HG02870 (cell line): Measurements from ENCODE around the gene CFAP46.
"Not testable (repeated sequence)": the region's sequence is repeated elsewhere in the genome, so short reads cannot be mapped to it uniquely, and the experiment has no call there.

Source experiments
- ATAC-seq: cut with Tn5 transposase; IDR thresholded peaks from one replicate; pipeline ENCODE4 v1.9.1; 2021; ENCODE audit warnings: mild to moderate bottlenecking, moderate library complexity; ENCODE audit not compliant: unreplicated experiment

The CFAP46 gene

DNA sequence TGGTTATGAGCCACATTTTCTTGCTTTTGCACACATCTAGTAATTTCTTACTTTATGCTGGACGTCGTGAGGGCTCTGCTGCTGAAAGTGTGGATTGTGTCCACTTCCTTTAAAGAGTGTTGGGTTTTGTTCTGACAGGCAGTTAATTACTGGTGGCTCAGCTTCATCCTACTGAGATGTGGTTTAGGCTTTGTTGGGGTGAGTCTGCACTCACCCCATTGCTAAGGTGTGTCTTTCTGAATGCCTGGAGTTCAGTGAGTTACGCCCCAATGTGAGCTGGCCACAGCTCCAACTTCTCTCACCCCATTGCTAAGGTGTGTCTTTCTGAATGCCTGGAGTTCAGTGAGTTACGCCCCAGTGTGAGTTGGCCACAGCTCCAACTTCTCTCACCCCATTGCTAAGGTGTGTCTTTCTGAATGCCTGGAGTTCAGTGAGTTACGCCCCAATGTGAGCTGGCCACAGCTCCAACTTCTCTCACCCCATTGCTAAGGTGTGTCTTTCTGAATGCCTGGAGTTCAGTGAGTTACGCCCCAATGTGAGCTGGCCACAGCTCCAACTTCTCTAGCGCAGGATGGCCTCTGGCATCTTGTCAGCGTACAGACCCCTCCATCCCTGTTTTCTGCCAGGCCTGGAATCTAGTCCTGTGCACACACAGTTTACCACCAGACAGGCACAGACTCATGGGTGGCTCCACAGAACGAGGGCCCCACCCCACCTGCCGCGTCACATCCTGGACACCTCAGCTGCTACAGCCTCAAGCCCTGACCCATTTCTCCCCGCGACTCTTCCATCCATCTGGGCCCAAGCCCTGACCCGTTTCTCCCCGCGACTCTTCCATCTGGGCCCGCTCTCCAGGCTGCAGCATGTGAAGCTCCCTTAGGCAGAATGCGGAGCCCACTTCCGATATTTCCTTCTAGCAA, 39.5 kb downstream of the CFAP46 start:
- not testable (repeated sequence) for ATAC-seq

DNA sequence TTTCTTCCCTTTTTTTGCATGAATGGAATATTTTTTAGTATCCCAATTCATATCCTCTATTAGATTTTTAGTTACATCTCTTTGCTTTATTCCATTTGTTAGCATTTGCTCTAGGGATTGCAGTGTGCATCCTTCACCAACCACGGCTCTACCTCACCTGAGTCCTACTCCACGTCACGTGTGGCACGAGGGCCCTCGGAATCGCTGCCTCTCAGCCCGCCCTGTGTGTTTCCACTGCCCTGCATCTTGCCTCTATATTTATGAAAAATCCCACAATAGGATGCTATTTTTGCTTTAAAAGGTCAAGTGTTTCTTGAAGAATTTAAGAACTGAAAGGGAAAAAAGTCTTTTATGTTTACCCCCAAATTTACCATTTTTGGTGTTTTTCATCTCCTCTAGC, 41.0 kb downstream of the CFAP46 start:
- no peak for ATAC-seq

DNA sequence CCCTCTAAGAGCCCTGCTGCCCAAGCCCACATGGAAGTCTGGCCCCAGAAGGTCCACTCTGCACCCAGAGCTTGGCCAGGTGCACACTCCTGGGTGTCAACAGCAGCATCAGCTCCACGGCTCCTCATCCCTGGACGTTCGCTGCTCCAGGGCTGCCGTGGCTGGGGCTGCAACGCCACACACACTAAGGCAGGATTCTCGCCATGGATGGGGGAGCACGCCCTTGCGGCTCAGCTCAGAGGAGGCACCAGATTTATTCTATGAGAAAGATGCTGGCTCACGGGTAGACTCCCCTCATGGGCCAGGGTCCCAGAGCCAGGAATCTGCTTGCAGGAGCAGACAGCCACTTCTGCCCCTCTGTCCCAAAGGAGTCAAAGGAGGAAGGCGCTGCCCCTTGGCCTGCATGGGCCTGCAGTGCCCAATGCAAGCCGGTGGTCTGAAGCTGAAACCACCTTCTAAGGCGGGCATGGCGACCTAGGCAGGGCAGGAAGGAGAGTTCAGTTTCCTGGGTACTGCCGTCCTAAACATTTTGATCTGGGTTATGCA, 42.1 kb downstream of the CFAP46 start:
- no peak for ATAC-seq

DNA sequence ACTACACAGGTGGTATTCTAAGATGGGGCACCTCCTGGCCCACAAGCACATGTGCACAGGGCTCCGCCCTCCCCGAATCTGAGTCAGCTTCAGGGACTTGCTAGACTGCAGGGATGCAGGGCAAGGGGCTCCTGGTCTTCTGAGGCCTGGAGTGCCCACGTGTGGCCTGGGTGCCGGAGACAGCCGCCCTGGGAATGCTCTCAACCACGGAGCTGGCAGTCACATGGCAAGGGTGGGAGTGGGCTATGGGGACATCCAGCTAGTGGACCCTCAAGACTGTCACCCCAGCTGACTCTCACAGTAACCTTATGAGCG, 42.7 kb downstream of the CFAP46 start:
- ATAC-seq: no peak

DNA sequence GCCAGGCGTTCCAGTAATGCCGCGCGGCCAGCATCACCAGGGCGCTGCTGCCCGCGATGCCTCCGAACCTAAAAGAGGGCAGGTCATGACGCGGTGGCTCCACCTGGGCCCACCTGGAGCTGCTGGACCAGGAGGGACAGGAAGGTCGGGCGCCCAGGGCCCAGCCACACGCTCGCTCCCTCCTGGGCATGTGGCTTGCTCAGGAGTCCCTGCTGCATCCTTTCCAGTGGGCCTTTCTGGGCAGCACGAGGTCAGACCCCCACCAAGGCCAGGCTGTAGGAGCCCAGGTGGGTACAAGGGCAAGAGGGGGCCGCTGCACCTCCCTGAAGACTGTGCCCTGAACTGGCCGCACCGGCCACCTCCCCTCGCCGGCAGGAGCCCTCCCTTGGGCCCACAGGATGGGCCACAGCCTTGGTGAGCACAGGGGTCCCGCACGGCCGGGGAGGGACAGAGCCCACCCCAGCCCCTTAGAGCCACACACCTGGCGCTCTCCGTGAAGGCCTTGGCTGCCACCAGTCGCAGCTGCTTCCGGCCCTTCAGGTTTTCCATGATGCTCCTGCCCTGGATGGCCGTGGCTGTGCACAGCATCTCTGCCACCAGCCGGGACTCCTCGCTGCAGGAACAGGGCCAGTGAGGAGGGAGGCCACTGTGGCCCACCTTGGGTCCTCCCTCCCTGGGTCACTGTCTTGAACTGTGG, 43.2 kb downstream of the CFAP46 start:
- ATAC-seq: no peak

DNA sequence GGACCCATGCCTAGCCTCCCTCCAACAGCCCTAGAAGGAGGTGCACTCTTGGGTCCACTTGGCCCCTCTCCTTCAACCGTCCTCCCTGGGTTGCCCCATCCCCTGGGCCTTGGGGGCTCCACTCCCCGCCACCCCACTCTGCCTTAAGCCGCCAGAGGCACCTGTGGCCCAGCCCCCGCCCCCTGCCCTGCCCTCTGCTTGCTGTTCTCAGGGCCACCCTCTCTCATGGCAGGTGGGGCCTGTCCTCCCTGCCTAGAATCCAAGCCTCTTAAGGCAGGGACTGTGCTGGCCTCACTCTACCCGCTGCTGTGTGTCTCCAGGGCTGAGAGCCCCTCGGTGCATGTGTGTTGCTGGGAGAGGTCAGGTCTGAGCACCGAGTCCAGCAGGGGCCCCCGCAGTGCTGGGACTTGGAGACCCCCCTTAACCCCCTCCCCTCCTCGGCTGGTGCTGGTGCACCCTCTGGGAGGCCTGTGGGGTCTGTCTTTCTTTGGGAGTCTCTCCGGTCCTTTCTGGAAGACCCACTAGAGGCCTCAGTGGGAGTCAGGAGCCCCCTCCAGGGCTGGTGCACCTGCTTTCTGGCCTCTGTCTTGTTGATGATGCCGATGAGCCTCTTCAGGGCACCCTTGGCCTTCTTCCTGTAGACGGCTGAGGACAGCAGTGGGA, 43.8 kb downstream of the CFAP46 start:
- ATAC-seq: no peak

DNA sequence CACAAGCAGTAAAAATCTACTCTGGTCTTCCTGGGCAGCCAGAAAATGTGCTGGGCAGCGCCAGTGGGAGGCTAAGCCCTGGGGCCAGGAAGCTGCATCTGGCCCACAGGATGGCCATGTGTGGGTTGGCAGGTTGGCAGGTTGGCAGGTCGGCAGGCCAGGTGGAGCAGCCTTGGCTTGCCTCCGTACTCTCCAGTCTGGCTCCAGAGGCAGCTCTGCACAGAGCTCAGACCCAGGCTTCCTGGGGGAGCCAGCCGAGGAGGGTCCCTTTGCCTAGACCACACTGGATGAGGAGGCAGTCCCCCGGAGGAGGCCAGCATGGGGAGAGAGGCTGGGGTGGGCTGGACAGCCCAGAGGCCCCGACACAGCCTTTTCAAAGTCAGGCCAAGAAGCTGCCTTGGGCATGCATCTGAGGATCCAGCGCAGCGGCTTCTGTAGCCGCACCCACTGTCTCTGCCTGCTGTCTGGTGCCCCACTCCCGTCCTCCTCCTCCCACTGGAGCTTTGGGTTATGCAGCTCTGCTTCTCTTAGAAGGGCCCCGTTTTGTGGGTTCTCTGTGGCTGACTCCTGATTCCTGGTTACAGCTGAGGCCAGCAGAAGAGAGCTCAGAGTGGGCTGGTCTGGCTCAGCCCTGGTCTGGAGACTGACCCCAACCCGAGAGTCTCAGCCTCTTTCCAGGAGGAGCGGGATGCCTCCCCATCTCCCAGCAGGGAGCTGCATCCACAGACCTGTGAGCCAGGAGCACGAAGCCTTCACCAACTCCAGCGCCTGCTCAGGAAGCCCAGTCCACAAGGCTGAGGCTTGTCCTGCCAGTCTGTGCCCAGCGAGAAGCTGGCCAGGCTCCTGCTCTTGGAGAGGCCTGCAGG, 44.6 kb downstream of the CFAP46 start:
- no peak for ATAC-seq

DNA sequence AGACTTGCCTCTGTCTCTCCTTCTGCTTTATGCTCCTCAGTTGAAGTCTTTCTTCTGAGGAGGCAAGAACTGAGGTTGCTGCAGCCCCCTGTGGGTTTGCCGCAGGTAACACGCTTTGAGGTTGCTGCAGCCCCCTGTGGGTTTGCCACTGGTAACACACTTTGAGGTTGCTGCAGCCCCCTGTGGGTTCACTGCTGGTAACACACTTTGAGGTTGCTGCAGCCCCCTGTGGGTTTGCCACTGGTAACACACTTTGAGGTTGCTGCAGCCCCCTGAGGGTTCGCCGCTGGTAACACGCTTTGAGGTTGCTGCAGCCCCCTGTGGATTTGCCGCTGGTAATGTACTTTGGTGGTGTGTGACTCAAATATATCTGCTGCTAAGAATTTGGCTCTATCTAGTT, 48.6 kb downstream of the CFAP46 start:
- ATAC-seq: not testable (repeated sequence)

DNA sequence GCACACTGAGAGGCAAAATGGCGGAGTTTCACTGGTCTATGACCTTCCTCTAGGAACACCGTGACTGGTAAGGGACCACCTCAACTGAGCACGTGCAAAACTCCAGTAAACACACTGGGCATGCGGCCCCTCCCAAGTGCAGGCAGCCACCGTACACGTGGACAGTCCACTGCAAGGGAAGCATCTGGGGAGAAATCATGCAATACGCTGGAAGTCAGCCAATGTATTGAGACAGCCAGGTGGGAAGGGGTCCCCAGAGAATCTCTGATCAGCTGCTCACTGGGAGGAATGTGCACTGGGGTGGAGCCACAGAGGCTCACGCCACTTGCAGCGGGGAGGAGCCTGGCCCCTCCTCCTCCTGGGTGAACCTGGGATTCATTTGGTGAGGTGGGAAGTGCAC, 49.3 kb downstream of the CFAP46 start:
- no peak for ATAC-seq

DNA sequence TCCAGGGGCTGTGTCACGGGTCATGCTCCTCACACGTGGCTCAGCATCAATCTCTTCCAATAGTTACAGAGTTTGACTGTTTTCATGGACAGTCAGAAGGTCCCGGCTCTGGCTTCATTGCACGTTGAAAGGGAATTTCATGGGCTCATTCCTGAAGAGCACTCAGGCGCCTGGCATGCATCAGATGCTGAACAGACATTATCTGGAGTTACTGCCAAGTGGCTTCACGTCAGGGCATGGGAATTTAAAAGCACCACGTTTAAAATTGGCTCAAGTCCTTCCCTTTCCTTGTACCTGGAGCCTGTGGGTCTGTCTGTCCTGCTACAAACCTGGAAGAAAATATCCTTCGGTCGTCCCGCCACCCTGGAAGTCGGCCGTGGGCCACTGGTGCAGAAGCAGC, 50.4 kb downstream of the CFAP46 start:
- ATAC-seq: no peak

DNA sequence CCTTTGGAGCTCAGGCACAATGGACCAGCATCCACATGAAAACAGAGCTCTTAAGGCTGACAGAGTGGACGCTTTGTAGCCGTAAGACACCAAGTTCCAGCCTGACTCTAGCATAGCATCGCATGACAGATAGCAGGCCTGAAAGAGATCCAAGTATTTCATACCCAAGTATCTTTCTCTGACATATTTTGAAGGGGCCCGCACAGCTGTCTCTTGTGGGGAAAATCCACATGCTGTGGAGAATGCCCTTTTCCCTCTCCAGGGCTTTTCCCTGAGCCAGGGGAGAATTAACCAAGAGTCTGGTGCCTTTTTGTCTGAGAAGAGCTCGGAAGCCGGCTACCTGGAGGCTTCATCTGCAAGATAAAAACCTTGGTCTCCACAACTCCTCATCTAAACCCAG, 51.0 kb downstream of the CFAP46 start:
- no peak for ATAC-seq

DNA sequence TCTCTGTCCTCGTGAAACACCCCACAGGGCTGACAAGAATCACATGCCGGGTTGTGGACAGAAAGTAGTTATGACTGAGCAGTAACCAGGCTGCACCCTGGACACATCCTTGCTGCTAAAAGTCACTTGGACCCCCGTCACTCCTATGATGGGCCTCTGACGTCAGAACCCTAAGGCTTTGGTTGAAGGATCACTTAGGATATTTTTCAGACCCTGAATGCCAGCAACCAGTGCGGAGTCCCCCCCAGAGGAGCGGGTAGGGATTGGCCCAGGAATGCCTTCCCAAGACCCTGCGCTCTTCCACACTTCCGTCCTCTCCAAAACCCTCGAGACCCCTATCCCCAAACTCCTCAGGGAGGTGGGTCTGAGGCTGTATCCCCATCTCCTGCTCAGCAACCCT, 52.1 kb downstream of the CFAP46 start:
- no peak for ATAC-seq

DNA sequence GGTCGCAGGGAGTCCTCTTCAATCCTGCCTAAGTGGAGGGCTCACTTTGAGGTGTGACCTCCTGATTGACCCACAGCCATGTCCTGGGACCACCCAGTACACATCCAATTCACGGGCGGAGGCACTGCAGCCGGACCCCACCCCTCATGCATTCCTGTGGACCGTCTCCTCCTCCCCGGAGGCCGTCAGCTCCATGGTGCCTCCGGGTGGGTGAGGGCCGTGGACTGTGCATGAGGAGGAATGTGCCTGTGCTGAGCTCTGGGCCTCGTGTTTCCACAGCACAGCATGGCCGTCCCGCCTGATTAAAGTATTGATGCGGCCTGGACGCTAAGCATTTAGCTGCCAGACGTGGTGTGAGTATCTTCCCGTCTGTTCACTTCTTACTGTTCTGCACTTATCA, 52.8 kb downstream of the CFAP46 start:
- no peak for ATAC-seq

DNA sequence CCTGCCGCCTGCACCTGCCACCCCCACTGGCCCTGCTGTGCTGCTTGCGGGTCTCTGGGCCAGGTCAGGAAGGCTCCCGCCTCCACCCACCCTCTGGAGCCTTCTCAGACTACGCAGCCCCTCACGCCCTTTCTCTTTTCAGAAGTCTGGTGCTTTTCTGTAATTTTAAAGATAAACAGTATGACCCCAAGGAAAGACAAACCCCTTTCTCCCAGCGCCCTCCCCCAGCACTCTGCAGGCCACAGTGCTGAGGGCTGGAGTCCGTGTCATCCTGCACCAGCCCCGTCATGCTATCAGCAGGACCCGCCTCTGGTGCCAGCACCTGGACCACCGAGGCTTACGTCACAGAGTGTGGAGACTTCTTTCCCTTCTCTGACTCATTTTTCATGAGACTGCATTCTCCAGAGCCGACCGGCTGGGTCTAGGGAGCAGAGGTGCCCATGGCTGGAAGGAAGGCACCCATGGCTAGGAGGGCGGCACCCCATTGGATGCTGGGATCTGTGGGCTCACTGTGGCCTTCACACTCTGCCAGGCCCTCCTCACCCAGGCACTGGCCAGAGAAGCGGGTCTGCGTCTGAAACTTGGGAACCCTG, 53.4 kb downstream of the CFAP46 start:
- no peak for ATAC-seq

DNA sequence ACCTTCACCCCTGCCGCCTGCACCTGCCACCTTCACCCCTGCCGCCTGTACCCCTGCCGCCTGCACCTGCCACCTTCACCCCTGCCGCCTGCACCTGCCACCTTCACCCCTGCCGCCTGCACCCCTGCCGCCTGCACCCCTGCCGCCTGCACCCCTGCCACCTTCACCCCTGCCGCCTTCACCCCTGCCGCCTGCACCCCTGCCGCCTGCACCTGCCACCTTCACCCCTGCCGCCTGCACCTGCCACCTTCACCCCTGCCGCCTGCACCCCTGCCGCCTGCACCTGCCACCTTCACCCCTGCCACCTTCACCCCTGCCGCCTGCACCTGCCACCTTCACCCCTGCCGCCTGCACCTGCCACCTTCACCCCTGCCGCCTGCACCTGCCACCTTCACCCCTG, 53.9 kb downstream of the CFAP46 start:
- not testable (repeated sequence) for ATAC-seq

DNA sequence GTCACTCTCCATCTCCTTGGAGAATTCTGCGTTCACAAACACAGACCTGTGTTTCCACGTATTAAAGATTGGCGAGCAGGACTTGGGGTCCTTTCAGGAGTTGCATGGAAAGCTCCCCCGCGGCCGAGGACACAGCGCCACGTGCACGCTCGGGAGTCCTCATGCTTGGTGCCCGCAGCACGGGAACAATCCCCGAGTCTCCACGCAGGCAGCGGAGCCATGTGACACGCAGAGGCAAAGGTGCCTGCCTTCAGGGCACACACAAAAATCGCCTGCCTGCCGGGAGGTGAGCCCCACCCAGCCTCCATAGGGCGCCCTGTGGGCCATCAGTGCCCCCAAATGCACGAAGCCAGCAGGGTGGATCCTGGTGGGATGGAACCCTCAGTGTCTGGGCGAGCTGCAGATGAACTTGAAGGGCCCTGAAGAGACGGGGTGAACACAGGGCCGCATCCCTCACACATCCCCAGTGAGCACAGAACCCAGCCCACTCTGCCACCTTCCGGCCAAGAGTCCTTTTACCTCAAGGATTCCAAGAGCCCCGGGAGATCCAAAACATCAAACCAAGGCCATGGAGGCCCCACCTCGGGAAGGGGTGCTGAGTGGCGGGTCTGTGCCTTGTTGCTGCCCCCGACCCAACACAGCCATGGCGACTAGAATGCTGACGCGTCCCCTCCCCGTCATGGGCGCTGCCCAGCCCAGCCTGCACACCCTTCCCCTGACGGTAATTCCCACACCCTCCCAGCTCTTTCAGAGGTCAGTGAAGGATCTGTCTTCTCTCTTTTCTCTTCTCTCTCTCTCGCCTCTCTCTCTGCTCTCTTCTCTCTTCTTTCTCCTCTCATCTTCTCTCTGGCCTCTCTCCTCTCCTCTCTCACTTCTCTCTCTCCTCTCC, 55.9 kb downstream of the CFAP46 start:
- ATAC-seq: no peak

DNA sequence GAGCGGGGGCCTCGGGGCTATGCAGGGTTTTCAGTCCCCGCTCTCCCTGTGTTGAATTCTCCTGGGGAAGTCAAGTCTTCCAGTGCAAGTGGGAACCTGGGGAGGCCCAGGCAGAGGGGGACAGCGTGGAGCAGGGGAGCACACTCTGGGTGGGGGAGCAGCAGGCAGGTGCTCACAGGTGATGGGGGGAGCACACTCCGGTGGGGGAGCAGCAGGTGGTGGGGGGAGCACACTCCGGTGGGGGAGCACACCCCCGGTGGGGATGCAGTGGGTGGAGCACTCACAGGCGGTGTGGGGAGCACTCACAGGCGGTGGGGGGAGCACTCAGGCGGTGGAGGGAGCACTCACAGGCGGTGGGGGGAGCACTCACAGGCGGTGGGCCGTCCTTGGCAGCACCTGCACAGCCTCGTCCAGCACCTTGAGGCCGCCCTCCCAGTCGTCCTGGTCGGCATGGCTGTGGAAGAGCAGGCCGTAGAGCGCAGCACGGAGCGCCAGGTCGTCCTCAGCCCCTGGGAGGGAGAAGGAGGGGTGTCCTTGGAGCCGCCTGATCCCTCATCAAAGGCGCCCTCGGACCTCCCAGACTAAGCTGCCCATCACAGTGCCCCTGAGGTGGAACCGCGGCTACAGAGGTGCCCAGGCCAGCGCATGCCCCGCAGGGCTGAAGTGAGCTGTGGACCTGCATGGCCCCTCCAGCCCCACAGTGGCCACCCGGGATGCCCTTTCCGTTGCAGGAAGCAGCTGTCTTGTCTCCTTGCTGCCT, 56.7 kb downstream of the CFAP46 start:
- no peak for ATAC-seq

DNA sequence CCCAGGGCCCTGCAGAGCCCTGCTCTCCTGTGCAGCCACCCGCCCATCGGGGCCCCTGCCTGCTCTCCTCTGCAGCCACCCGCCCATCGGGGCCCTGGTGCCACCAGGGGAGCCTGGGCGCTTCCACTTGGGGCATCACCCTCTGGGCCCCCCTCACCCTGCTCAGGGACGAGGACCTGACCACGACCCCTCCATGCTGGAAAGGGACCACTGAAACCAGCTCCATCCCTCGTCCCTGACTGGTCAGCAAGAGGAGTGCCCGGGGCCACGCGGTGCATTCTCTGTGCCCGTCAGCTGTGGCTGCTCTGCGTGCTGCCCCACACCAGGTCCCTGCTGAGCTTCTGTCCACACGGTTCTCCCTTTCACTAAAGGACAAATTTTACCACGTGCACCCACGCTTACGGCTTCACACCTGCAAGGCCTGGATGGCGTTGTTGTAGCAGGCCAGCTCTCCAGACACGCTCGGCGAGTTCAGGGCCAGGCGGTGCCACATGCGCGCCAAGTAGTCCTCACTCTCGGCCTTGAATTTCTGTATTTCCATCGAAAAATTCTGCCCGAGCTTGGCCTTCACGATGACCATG, 57.6 kb downstream of the CFAP46 start:
- ATAC-seq: no peak
